GM21423 (cell line): Measurements from ENCODE around the gene ACTMAP.

Experiments
- ATAC-seq: cut with Tn5 transposase; IDR thresholded peaks from one replicate; pipeline ENCODE4 v1.9.1; 2021; ENCODE audit warnings: mild to moderate bottlenecking, moderate library complexity; ENCODE audit not compliant: unreplicated experiment

Gene ACTMAP

GRCh38 chr19:40701758-40702157 is 48.5 kb downstream of the ACTMAP start:
- no peak for ATAC-seq

DNA sequence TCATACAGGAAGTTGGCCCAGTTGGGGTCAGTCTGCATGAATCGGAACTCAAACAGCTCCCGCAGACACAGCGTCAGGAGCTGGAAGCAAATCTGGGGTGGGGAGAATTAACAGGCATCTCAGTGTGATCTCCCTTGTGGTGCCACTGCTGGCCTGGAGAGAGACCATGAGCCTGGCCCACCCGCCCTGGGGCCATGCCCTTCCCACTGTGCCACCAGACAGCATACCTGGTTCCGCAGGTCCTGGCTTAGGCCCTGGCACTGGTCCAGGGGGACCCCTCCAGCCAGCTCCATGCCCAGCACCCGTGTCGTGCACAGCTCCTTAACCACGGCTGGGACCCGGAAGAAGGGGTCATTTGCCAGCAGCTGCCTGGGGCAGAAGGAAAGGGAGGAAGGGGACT is 50.2 kb downstream of the ACTMAP start:
- no peak for ATAC-seq

- ATAC-seq, result no peak
These were observed 53.3 kb downstream of the ACTMAP start for GRCh38 chr19:40697007-40697406.

DNA sequence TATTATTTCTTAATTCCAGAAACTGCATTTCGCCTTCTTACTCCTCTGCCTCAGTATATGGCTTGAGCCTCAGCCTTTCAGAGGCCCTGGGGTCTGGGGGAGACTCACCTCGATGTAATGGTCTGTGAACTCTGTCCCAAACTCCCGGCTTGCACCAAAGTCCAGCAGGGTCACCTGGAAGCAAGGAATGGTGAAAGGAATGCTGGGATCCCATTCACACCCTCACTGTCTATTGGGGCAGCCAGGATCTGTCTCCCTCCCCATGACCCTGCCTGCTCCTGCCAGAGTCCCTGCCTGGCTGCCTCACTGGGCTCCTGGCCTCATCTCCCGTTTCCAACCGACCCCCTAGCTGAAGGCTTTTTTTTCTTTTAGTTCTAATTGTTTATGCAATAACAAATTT is 54.4 kb downstream of the ACTMAP start:
- no peak for ATAC-seq

- ATAC-seq, result no peak
These were observed 56.4 kb downstream of the ACTMAP start for GRCh38 chr19:40693896-40694295.

- no peak for ATAC-seq
These were observed 57.0 kb downstream of the ACTMAP start for GRCh38 chr19:40693150-40693788.

- ATAC-seq, result no peak
These were observed 58.1 kb downstream of the ACTMAP start for GRCh38 chr19:40692212-40692551.

DNA sequence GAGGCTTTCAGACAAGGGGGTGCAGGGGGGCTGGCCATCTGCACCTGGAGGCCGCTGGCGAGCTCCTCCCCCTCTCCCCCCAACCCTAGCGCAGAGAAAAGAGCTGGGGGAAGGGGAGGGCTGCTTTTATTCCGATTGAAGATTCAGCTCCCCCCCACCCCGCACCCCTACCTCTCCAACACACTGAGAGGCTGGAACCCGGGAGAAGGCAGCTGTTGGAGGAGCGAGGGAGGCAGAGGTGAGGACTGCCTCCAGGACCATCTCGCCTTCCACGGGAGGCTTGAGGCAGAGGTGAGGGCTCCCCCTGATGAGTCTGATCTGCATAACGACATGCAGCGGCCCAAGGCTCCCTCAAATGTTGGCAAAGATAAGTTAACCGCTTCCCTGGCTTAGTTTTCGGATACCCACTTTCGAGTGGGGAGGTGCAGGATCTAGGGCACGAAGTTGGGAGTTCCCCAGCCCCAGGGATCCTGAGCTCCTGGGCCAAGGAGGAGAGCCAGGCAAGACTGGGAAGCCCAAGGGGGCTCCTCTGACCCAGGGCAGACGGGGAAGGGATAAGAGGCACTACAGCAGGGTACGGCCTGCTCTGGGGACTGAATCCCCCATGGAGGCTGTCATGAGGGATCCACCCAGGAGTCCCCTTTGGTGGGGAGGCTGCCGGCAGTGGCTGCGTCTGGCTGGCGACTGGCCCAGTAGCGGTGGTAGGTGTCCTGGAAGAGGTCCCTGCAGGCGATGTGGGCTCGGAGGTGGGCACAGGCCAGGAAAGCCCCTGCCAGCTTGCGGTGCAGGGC is 58.7 kb downstream of the ACTMAP start:
- ATAC-seq, result no peak
